Sigmoid colon (tissue), 3 donors: ENCODE data around the gene TARBP2.

Source experiments
- CTCF ChIP-seq, 4 experiments: fragments of 450-650 bp in 3 of 4; fragments of 200-600 bp in 1 of 4; IDR thresholded peaks; one replicate each; pipeline ENCODE4 v1.5.1; 2016 to 2019; ENCODE audit warnings: antibody characterized with exemption in 4 of 4, mild to moderate bottlenecking in 3 of 4, moderate library complexity in 2 of 4
- POLR2A ChIP-seq, 2 donors: fragments of 450-650 bp; IDR thresholded peaks; one replicate each; pipeline ENCODE4 v1.6.1; 2016; ENCODE audit warnings: antibody characterized with exemption in 2 of 2, mild to moderate bottlenecking in 2 of 2, moderate library complexity in 2 of 2

- TF ChIP-seq CTCF (IDR thresholded peaks at IDR 0.05) (no peak), POLR2A (IDR thresholded peaks at IDR 0.05) (no peak)
Observed at GRCh38 chr12:53480491-53481442, 20.3 kb upstream of the TARBP2 start.
